T-helper 2 cell treated with Interferon-gamma antibody and Interleukin-4, amounts not matched to agents 100 ng/mL and 5 ng/mL, for 36 hours (primary cell): ENCODE results near the gene LTBP4. TPM values are rescaled to one million over a fixed set of nuclear protein-coding genes. Genes with fewer than 3 reads are reported as not detected.
"Not testable (repeated sequence)": the region's sequence is repeated elsewhere in the genome, so short reads cannot be mapped to it uniquely, and the experiment has no call there.

ENCODE experiments used
- intact Hi-C: fragments of 100-400 bp; cut with micrococcal nuclease; formaldehyde crosslinking; loops from one replicate; pipeline ENCODE4 v1.15.1; 2023
- total RNA-seq: library from RNA; stranded (reverse); gene quantifications from 2 replicates; pipeline ENCODE4 v1.2.3, GENCODE V29; 2022

LTBP4 gene
- total RNA-seq, 1 donor from 2014 or later = 52.0 TPM

- intact Hi-C loops = not testable (repeated sequence)
Observed at GRCh38 chr19:40624369-40625153, 23.4 kb downstream of the LTBP4 start.

- intact Hi-C loops = no loop called here
Observed at GRCh38 chr19:40625406-40626120, 24.4 kb downstream of the LTBP4 start.

GRCh38 chr19:40626918-40627317 lies 25.7 kb downstream of the LTBP4 start:
- intact Hi-C loops = no loop called here

GRCh38 chr19:40627486-40628279 lies 26.5 kb downstream of the LTBP4 start:
- intact Hi-C loops = no loop called here

- intact Hi-C loops = no loop called here
Observed at GRCh38 chr19:40629346-40629745, 28.2 kb downstream of the LTBP4 start.

- intact Hi-C loops = no loop called here
Observed at GRCh38 chr19:40630571-40631160, 29.5 kb downstream of the LTBP4 start.

GRCh38 chr19:40632311-40633036 lies 31.3 kb downstream of the LTBP4 start:
- intact Hi-C loops = no loop called here

GRCh38 chr19:40633207-40633606 lies 32.0 kb downstream of the LTBP4 start:
- intact Hi-C loops = no loop called here

- intact Hi-C loops = no loop called here
Observed at GRCh38 chr19:40638327-40638726, 37.2 kb downstream of the LTBP4 start.

- intact Hi-C loops = no loop called here
Observed at GRCh38 chr19:40639638-40639982, 38.4 kb downstream of the LTBP4 start.

GRCh38 chr19:40640744-40641143 lies 39.6 kb downstream of the LTBP4 start:
- intact Hi-C loops = no loop called here

GRCh38 chr19:40641281-40641680 lies 40.1 kb downstream of the LTBP4 start:
- intact Hi-C loops = no loop called here

GRCh38 chr19:40642051-40642706 lies 41.0 kb downstream of the LTBP4 start:
- intact Hi-C loops = no loop called here

GRCh38 chr19:40642757-40643305 lies 41.7 kb downstream of the LTBP4 start:
- intact Hi-C loops = no loop called here

- intact Hi-C loops = no loop called here
Observed at GRCh38 chr19:40646743-40647254, 45.6 kb downstream of the LTBP4 start.

- intact Hi-C loops = not testable (repeated sequence)
Observed at GRCh38 chr19:40649903-40650675, 48.9 kb downstream of the LTBP4 start.

GRCh38 chr19:40650749-40651305 lies 49.7 kb downstream of the LTBP4 start:
- intact Hi-C loops = no loop called here

- intact Hi-C loops = not testable (repeated sequence)
Observed at GRCh38 chr19:40652303-40652702, 51.1 kb downstream of the LTBP4 start.

- intact Hi-C loops = not testable (repeated sequence)
Observed at GRCh38 chr19:40655684-40656083, 54.5 kb downstream of the LTBP4 start.
